ENCODE measurements around the gene NCOA7. TPM values are rescaled to one million over a fixed set of nuclear protein-coding genes. Genes with fewer than 3 reads are reported as not detected.
A peak's percentile ranks its signal among the peaks of the same experiment; 100 is the strongest.

NCOA7 gene
- total and polyA plus RNA-seq, 2 of the 8 experiments (the other 6 are each of a cell fraction or from before 2014, with no cell fraction given), result 2.6 to 10.7 TPM

- Histone ChIP-seq H3K4me3 (ENCODE audit: extremely low read depth in 1 of 4, insufficient read depth in 2 of 4, low read depth in 3 of 4, low read length in 4 of 4) (peak overlapping the region in 1 of 4 experiments; percentile 8; a peak in 1 of 8 replicates), H4K20me1 (replicated peaks in 1 of 2; ENCODE audit: control insufficient read depth in 1 of 2, insufficient read depth in 2 of 2, low read length in 2 of 2) (no peaks in the 10 kb centered on the region), H3K4me2 (ENCODE audit: insufficient read depth in 1 of 2, low read depth in 2 of 2, low read length in 2 of 2) (0 out of 4 replicates have a peak overlapping the region, but pooled peaks have one; percentile 30 to 35), H2AK5ac (ENCODE audit: low read depth, low read length) (no peak overlapping the region; the same call in 1 of the 2 replicates), H3K27me3 (replicated peaks in 1 of 4; ENCODE audit: control insufficient read depth in 3 of 4, extremely low read depth in 1 of 4, insufficient read depth in 3 of 4, low read length in 3 of 4) (no peaks in the 10 kb centered on the region), H3K18ac (ENCODE audit: extremely low read depth, low read length) (no peak overlapping the region), H2BK15ac (ENCODE audit: low read length) (no peak overlapping the region), H3K23me2 (ENCODE audit: low read depth, low read length) (no peaks in the 10 kb centered on the region), H4K91ac (replicated peaks; ENCODE audit: insufficient read length, low read length) (no peak overlapping the region), H3K9ac (replicated peaks in 1 of 4; ENCODE audit: extremely low read depth in 1 of 4, low read depth in 3 of 4, low read length in 3 of 4) (no peak overlapping the region), H3K79me1 (ENCODE audit: low read depth, low read length) (no peaks in the 10 kb centered on the region), H3K56ac (replicated peaks; ENCODE audit: insufficient read length, low read depth, low read length) (no peak overlapping the region), H2BK12ac (ENCODE audit: low read depth, low read length) (no peak overlapping the region), H3K23ac (ENCODE audit: insufficient read length) (no peak overlapping the region), H3K27ac (ENCODE audit: low read depth, low read length) (no peak overlapping the region), H2BK20ac (ENCODE audit: low read length) (no peak overlapping the region), H2BK5ac (ENCODE audit: low read depth, low read length) (no peak overlapping the region), H3K9me3 (ENCODE audit: insufficient read depth in 2 of 2, low read depth in 1 of 2, low read length in 1 of 2) (no peaks in the 10 kb centered on the region), H3K4me1 (replicated peaks in 1 of 4; ENCODE audit: control insufficient read depth in 3 of 4, insufficient read depth in 4 of 4, low read length in 3 of 4) (peaks cover 0 to 7% (median 3%) of the 10 kb centered on the region in 4 experiments; a peak in 3 of 7 replicates), H3K79me2 (ENCODE audit: control insufficient read depth in 1 of 2, insufficient read depth in 2 of 2, low read length in 2 of 2) (no peaks in the 10 kb centered on the region), H4K8ac (ENCODE audit: extremely low read depth, insufficient read depth, low read length) (no peak overlapping the region), H4K5ac (ENCODE audit: insufficient read length, low read depth, low read length) (no peak overlapping the region), H3K36me3 (ENCODE audit: control insufficient read depth in 2 of 4, insufficient read depth in 4 of 4, low read length in 3 of 4) (no peaks in the 10 kb centered on the region), H2BK120ac (replicated peaks; ENCODE audit: low read depth, low read length) (no peak overlapping the region), H3K14ac (ENCODE audit: insufficient read length) (no peak overlapping the region), H2AFZ (ENCODE audit: low read length) (no peak overlapping the region), H3K4ac (replicated peaks; ENCODE audit: insufficient read length, low read depth, low read length) (no peak overlapping the region)
- ChIA-PET POLR2A (ENCODE audit: partially characterized antibody) (interaction anchor here (0.8 to 1.1 kb wide), 3 partner anchors 14 to 89 kb away, joined by 3 read pairs; partner anchors contain the start of gene HINT3), CTCF (ENCODE audit: partially characterized antibody) (interaction anchor here (0.8 to 3.3 kb wide), 9 partner anchors 10 to 570 kb away, joined by 3 to 16 read pairs (median 4); no protein-coding TSS in a partner anchor)
- WGBS, 2 experiments (ENCODE audit: extremely low coverage in 1 of 2, insufficient coverage in 1 of 2, insufficient read length in 1 of 2, insufficient replicate concordance in 2 of 2, low coverage in 1 of 2, low lambda C conversion rate in 2 of 2, missing lambda C conversion rate in 1 of 2), result 60% methylated on average over 6 of the region's 6 CpGs; no CpG with 5 or more reads in 1 of the 2 experiments
- peak; percentile 75 for FAIRE-seq
- DNase-seq (ENCODE audit: low read depth in 1 of 2, low spot score in 2 of 2), result peak; percentile 53
- no peak for TF ChIP-seq RAD21 (IDR thresholded peaks at IDR 0.05 in 1 of 2, conservative IDR thresholded peaks at IDR 0.05 in 1 of 2; ENCODE audit: low read depth in 2 of 2, low read length in 2 of 2)
- no peak for TF ChIP-seq BRCA1 (IDR thresholded peaks at IDR 0.05; ENCODE audit: low read depth, low read length)
- TF ChIP-seq TAF7 (optimal IDR thresholded peaks at IDR 0.05; ENCODE audit: borderline replicate concordance, low read depth, low read length), result no peak
- TF ChIP-seq CHD1 (IDR thresholded peaks at IDR 0.05; ENCODE audit: low read depth, low read length), result no peak
- TF ChIP-seq ATF2 (IDR thresholded peaks at IDR 0.05; ENCODE audit: low read length), result no peak
- TF ChIP-seq RXRA (IDR thresholded peaks at IDR 0.05; ENCODE audit: insufficient read depth, low read depth, low read length), result no peak
- no peak for TF ChIP-seq RBBP5 (IDR thresholded peaks at IDR 0.05; ENCODE audit: borderline replicate concordance, low read depth, low read length)
- TF ChIP-seq FOSL1 (IDR thresholded peaks at IDR 0.05; ENCODE audit: insufficient read depth, low read depth, low read length), result no peak
- TF ChIP-seq, protein P1, sequence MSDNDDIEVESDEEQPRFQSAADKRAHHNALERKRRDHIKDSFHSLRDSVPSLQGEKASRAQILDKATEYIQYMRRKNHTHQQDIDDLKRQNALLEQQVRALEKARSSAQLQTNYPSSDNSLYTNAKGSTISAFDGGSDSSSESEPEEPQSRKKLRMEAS (IDR thresholded peaks at IDR 0.05), result no peak
- no peak for TF ChIP-seq EP300 (IDR thresholded peaks at IDR 0.05; ENCODE audit: borderline replicate concordance in 1 of 2, low read depth in 2 of 2, low read length in 2 of 2)
These were observed 76.8 kb downstream of the NCOA7 start for GRCh38 chr6:125867483-125867942.
